PFSK-1 (cell line): Measurements from ENCODE around the gene GCAT.

ENCODE experiments used
- POLR2AphosphoS5 ChIP-seq: IDR thresholded peaks from 2 replicates; pipeline ENCODE4 v1.6.1; 2012; ENCODE audit warnings: low read depth, mild to moderate bottlenecking, control low read depth, low read length, moderate library complexity
- SIN3A ChIP-seq: IDR thresholded peaks from 2 replicates; pipeline ENCODE4 v1.6.1; 2012; ENCODE audit warnings: mild to moderate bottlenecking, low read length, moderate library complexity, borderline replicate concordance; ENCODE audit not compliant: insufficient read depth
- TAF1 ChIP-seq: IDR thresholded peaks from 2 replicates; pipeline ENCODE4 v1.6.1; 2012; ENCODE audit warnings: low read length, control low read depth, borderline replicate concordance; ENCODE audit not compliant: insufficient read depth

GRCh38 chr22:37758694-37759093, 49.0 kb upstream of the GCAT start:
- TF ChIP-seq POLR2AphosphoS5 (no peak), TAF1 (no peak), SIN3A (no peak)
